HG02840 (cell line): ENCODE measurements around the gene CPTP.

Experiments used
- ATAC-seq: cut with Tn5 transposase; IDR thresholded peaks from one replicate; pipeline ENCODE4 v1.9.1; 2021; ENCODE audit warnings: mild to moderate bottlenecking, moderate library complexity, moderate number of reproducible peaks; ENCODE audit not compliant: unreplicated experiment, low FRiP score

CPTP gene

DNA sequence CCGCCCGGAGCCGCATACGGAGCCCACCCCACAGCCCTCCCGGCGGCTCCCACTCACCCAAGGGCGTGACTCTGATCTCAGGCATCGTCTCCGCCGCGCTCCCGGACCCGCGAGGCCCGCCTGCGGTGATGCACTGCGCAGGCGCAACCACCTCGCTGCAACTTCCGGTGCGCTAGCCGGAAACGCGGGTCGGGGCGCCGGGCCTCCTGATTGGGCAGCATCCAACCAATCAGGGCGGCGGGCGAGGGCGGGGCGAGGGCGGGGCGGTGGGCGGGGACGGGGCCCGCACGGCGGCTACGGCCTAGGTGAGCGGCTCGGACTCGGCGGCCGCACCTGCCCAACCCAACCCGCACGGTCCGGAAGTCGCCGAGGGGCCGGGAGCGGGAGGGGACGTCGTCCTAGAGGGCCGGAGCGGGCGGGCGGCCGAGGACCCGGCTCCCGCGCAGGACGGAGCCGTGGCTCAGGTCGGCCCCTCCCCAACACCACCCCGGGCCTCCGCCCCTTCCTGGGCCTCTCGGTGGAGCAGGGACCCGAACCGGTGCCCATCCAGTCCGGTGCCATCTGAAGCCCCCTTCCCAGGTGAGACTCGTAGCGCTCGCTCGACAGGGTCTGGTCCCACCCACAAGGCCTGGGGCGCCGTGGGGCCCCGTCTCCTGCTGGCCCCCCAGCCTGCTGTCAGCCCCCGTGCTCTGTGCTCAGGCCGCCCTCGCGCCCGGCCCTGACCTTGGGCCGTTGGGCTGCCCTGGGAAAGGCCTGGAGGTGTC is at the start of gene CPTP, which contains the start of gene INTS11:
Gene CPTP (plus strand): TSS at position 279 of the 764 bp plus-strand sequence. CDS start 2,109 bp downstream, outside the sequence.
Gene INTS11 (minus strand): TSS at position 137 of the 764 bp plus-strand sequence. CDS start 52 bp downstream, at position 85.
- ATAC-seq: peak; percentile 74

DNA sequence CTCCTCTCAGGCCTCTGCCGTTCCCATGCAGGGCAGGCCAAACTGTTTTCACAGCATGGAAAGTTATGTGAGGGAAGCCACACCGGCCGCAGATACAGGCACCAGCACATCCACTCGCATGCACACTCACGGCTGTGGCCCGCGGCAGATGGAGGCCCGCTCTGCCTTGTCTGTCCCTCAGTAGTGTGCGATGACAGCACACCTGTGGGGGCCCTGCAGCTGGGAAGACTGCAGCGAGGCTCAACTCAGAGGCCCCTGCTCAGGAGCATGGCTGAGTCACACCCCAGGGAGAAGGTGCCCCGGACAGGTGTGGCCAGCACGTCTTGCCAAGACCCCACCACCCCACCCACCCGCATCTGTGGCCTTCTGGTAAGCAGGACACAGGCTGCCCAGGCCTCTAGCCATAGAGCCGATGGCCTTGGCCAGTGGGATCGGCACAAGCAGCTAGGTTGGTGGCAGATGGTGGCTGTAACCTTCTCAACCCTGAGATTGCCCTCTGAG is 49.6 kb upstream of the CPTP start:
- ATAC-seq: no peak

DNA sequence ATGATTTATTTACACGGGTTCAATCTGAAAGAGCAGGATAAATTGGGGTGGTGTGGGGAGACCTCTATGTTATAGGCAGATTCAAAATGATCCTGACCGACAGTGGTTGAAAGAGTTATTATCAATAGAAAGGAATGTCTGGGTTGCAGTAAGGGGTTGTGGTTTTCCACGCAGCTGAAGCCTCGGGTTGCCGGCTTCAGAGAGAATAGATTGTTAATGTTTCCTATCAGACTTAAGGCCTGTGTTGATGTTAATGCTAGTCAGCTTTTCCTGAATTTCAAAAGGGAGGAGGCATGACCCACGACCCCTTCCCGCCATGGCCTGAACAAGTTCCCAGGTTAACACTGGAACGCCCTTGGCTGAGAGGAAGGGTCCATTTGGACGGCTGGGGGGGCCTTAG is 48.8 kb upstream of the CPTP start:
- ATAC-seq: no peak

DNA sequence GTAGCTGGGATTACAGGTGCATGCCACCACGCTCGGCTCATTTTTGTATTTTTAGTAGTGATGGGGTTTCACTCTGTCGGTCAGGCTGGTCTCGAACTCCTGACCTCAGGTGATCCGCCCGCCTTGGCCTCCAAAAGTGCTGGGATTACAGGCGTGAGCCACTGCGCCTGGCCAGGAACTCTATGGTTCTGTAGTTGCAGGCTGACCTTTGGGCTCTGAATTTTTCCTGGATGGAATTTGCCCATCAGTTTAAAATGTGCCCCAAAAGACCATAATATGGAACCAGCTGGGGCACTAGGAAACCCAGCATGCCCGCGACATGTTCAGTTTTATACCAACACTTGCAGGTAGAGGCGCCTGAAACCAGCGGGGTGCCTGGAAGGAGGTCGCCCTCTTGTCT is 46.0 kb upstream of the CPTP start:
- ATAC-seq: no peak

DNA sequence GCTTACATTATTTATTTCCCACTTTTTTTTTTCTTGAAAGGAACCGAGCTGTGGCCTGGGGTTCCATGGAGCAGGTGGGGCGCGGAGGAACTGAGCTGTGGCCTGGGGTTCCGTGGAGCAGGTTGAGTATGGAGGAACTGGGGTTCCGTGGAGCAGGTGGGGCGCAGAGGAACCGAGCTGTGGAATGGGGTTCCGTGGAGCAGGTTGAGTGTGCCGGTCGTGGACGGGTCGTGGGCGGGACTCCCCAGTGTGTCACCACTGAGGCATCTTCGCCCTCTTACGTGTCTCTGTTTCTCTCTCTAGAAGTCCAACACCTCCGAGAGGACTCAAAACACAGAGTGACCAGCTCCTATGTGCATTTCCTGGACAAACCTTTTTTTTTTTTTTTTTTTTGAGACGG is 45.6 kb upstream of the CPTP start:
- ATAC-seq: no peak

DNA sequence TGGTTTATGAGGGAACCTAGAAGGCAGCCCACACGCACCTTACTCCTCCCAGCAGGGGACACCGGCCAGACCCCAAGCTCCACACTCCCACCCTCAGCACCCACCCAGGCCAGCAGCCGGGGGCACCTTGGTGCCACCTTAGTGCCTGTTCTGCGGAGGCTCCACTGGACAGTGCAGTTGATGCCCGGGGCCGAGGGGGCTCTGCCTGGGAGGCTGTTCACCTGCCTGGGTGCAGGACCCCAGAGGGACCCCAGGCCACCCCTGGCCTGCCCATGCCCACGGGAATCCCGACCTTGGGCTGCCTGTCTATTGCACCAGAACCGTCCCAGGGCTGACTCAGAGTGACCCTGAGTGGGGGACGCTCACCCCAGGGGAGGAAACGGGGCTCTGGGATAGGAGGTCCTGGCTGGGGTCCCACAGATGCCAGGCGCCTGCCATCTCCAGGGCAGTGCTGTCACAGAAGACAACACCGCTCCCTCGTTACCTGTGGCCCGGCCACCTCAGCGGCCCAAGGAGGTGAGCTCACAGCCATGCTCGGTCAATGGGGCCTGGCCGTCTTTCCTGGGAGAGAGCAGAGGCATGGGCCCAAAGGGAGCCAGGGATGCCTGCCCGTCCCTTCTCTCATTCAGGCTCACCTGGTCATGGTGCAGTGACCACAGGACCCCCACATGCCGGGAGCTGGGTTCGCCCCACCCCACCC is 43.7 kb upstream of the CPTP start:
- ATAC-seq: no peak

DNA sequence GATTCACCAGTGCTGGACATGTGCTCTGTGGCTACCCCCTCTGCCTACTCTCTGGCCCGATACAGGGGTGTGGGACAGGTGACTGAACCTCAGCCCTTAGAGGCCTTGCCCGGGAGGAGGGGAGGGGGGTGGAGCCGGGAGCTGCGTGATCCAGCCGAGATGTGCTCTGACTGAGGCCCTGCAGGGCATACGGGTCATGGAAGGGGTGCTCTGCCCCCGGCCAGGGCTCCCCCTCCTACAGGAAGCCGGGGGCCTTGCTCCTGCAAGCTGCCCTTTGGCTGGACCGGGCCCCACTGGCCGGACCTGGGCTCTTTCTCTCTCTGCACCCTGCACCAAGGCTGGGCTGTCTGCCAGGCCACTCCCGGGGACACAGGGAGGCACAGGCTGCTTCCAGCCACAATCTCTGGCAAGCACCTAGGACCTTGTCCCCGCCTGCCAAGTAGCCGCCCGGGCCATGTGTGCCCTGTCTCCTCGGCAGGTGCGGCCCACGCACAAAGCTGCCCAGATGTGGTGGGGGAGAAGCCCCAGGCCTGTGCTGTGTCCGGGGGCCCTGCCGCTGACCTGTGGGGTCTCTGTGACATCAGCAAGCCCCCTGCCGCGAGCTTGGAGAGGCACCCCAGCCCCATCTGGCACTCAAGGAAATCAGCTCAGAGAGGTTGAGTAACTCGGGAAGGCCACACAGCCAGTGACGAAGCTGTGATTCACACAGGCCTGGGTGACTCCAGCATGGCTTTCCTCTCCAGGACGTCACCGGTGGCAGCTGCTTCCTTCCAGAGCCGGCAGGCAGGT is 42.9 kb upstream of the CPTP start:
- ATAC-seq: no peak

DNA sequence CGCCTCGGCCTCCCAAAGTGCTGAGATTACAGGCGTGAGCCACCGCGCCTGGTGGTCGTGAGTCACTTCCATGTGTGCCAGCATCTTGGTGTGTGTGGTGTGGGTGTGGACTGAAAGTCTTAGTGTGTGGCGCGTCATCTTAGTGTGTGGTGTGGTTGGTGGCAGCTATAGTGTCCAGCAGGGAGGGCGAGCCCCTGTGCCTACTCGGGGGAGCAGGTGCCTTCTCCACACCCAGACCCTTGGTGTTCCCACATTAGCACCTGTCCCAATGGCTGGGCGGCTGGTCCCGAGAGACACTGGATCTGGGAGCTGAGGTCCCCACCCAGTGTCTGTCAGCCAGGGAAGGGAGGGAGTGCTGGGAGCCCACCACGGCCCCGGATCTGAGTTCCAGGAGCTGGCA is 41.6 kb upstream of the CPTP start:
- no peak for ATAC-seq

DNA sequence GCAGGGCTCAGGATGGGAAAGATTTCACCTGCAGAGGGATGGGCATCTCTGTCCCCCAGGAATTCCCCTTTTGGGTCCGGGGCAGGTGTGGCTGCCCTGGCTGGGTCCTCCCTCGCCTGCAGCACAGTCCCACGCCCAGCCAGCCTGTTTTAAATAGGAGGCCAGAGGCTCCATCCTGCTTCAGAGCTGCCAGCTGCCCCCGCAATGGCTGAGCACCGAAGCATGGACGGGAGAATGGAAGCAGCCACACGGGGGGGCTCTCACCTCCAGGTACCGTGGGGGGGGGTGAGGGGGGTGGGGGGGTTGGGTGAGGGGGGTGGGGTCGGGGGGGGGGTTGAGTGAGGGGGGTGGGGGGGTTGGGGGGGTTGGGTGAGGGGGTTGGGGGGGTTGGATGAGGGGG is 40.8 kb upstream of the CPTP start:
- ATAC-seq: no peak

DNA sequence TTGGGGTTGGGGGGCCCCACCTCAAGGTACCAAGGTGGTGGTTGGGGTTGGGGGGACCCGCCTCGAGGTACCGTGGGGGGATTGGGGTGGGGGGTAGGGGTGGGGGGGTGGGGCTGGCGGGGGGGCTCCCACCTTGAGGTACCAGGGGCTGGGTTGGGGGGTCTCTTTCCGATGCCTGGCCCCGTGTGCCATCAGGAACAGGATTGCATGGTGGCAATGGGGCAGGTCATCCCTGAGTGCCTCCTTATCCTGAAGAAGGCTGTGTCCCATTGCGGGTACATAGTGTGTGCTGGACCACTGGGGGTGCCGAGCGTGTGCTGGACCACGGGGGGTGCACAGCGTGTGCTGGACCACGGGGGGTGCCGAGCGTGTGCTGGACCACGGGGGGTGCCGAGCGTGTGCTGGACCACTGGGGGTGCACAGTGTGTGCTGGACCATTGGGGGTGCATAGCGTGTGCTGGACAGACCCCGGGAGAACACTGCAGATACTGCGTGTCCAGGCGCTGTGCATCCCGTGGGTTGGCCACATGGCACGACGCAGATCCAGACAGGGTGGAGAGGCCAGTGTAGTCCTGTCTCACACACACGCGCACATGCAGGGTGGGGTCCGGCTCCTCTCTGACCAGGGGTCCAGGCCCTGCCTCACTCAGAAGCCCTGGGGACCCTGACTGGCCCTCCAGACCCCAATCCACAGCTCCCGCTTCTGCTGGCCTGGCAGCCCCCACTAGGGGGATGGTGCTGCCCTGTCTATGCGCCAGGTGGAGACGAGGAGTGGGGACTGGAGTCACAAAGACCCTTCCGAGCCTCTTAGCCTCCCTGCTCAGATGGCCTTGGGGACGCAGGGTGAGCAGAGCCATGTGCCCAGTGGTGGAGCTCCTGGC is 40.1 kb upstream of the CPTP start:
- no peak for ATAC-seq

DNA sequence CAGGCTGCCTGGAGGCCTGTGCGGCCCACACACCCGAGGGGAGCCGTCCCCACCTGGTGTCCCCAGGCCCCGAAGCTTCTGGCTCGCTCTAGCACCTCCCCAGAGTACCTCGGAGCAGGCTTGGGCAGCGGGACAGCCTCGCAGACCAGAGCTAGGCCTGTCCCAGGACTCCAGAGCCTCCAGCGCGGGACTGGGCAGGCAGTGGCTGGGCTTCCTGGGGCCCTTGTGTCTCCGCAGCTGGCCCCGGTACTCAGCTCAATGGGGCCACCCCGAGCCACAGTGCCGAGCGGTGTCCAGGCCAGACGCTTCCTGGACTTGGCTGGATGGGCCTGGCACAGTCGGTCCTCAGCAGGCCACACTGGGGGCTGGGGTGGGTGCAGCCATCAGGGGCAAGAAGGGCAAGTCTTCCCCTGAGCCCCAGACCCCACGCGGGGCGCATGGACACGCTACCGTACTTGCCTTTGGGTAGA is 39.5 kb upstream of the CPTP start:
- ATAC-seq: no peak

DNA sequence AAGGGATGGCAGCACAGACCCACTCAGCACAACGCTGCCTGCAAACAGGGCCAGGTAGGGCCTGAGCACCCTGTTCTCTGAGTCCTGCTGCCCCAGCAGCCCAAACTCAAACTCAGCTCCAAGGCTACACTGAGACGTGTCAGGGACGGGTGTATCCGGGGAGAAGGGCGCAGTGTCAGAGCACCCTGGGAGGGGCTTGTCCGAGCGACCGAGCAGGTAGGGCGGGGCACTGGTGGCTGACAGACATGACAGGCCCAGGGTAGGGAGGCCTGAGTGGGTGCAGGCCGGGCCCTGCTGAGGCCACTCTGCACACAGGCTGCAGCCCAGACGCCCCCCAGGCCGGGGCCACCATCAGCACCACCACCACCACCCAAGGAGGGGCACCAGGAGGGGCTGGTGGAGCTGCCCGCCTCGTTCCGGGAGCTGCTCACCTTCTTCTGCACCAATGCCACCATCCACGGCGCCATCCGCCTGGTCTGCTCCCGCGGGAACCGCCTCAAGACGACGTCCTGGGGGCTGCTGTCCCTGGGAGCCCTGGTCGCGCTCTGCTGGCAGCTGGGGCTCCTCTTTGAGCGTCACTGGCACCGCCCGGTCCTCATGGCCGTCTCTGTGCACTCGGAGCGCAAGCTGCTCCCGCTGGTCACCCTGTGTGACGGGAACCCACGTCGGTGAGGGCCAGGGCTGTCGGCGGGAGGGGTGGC is 38.8 kb upstream of the CPTP start:
- no peak for ATAC-seq

DNA sequence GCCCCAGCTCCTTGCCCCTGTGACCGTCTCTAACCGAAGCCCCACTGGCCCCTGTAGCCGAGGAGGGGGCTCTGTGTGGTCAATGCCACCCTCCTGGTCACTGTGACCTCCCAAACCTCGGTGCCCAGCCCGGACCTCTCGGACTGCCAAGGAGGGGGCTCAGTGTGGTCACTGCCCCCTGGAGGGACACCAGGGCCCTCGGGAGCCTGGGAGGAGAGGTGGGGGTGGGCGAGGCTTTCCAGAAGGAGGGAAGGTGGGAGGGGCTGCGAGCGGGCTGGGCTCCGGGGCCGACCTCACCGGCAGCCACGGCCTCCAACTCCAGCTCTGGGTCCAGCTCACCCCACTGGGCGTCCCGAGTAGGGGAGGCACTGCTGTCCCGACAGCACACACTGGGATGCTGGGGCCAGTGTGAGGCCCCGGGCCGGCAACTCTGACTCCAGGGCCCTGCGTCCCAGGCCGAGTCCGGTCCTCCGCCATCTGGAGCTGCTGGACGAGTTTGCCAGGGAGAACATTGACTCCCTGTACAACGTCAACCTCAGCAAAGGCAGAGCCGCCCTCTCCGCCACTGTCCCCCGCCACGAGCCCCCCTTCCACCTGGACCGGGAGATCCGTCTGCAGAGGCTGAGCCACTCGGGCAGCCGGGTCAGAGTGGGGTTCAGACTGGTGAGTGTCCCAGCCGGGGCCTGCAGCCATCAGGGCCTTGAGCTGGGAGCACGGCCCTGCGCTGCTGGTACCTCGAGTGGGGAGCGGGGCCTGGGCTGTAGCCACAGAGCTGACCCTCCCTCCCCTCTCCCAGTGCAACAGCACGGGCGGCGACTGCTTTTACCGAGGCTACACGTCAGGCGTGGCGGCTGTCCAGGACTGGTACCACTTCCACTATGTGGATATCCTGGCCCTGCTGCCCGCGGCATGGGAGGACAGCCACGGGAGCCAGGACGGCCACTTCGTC is 38.0 kb upstream of the CPTP start:
- no peak for ATAC-seq

DNA sequence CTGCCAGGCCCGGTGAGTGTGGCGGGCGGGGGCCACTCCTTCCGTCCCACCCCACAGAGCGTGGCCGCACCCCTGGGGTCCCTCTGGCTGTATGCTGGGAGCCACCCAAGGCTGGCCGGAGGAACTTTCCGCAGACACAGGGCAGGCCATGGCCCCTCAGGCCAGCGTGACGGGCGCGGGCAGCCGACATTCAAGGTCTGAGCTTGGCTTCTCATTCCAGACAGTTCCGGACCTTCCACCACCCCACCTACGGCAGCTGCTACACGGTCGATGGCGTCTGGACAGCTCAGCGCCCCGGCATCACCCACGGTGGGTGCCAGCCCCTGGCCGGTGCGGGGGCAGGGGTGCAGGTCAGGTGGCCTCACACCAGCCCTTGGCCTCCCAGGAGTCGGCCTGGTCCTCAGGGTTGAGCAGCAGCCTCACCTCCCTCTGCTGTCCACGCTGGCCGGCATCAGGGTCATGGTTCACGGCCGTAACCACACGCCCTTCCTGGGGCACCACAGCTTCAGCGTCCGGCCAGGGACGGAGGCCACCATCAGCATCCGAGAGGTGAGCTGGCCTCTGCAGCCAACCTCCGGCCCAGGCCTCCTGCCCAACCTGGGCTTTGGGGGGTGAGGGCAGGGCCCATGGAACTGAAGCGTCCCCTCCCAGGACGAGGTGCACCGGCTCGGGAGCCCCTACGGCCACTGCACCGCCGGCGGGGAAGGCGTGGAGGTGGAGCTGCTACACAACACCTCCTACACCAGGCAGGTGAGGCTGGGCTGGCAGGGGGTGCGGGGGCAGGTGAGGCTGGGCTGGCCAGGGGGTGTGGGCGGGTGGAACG is 37.1 kb upstream of the CPTP start:
- ATAC-seq: no peak

DNA sequence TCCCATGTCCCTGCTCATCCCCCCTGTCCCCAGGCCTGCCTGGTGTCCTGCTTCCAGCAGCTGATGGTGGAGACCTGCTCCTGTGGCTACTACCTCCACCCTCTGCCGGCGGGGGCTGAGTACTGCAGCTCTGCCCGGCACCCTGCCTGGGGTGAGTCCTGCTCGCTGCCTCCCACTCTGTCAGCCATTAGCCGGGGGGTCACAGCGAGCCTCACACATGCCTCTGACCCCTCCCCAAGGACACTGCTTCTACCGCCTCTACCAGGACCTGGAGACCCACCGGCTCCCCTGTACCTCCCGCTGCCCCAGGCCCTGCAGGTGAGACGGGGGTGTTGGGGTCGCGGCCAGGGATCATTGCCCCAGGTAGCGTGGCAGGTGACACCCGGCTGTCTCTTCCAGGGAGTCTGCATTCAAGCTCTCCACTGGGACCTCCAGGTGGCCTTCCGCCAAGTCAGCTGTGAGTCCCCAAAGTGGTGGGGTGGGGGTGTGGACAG is 34.3 kb upstream of the CPTP start:
- ATAC-seq: no peak

DNA sequence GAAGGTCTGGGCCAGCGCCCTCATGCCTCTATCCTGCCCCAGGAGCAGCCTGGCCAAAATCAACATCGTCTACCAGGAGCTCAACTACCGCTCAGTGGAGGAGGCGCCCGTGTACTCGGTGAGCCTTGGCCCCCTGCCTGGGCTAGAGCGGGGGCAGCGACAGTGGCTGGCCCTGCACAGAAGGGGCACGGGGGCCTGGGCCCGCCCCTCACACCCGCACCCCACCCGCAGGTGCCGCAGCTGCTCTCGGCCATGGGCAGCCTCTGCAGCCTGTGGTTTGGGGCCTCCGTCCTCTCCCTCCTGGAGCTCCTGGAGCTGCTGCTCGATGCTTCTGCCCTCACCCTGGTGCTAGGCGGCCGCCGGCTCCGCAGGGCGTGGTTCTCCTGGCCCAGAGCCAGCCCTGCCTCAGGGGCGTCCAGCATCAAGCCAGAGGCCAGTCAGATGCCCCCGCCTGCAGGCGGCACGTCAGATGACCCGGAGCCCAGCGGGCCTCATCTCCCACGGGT is 33.5 kb upstream of the CPTP start:
- ATAC-seq: no peak
